CD1c-positive myeloid dendritic cell (primary cell): Measurements from ENCODE around the gene HLA-E.
"Not testable (repeated sequence)": the region's sequence is repeated elsewhere in the genome, so short reads cannot be mapped to it uniquely, and the experiment has no call there.

Experiments
- DNase-seq: peaks from one replicate; pipeline ENCODE4 v3.0.0-alpha.2; 2016; ENCODE audit errors: extremely low spot score

HLA-E gene

DNA sequence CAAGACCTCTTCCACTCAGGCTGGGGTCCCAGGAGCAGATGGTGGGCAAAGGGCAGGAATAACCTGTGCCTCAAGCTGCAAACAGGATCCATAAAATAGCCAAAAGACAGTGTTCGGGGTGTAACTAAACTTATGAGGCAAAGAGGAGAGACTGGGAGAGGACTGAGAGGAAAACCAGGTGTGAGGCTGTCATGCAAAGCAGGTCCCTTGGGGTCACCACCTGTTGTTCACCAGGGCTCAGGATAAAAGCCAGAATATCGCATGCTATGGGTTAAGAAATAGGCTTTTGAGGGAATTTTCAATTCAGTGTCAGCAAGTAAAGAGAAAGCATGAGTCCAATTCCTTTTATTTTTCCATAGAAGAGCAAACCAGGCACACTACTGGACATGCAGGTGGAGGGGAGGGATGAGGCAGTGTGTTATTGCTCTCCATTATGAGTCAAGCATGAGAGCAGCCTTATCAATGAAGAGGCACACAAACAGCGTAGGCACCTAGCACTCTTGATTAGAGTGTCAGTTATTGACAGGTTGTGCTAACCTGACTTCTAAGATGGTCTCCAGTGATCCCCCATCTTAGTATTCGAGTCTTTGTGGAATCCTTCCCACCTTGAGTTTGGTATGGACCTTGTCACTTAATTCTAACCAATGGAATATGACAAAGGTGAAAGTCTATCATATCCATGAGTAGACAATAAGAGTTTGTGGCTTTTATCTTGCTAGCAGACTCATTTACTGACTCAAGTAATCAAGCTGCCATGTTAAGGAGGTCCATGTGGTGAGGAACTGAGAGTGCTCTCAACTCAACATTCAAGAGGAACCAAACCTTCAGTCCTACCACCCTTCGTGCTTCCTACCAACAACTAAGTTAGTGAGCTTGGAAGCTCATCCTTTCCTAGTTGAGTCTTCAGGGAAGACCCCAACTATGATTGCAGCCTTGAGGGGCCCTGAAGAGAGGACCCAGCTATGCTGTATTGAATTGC, 18.8 kb downstream of the HLA-E start:
- DNase-seq = peak; percentile 80

- DNase-seq = peak; percentile 84
These were observed 19.8 kb downstream of the HLA-E start for GRCh38 chr6:30508890-30509736.

GRCh38 chr6:30510419-30511168, 21.3 kb downstream of the HLA-E start:
- no peak for DNase-seq

DNA sequence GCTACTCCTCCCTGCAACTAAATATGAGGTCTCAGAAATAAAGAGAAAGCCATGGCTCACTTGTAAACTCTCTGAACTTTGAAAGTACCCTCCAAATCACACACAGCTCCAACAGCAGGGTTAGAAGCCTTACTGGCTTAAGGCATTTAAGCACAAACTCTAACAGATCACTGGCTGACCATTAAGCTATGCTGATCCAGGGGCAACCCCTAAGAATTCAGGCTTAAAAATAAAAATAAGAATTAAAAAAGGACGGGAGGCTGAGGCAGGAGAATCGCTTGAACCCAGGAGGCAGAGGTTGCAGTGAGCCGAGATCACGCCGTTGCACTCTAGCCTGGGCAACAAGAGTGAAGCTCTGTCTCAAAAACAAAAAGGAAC, 21.8 kb downstream of the HLA-E start:
- DNase-seq = no peak

DNA sequence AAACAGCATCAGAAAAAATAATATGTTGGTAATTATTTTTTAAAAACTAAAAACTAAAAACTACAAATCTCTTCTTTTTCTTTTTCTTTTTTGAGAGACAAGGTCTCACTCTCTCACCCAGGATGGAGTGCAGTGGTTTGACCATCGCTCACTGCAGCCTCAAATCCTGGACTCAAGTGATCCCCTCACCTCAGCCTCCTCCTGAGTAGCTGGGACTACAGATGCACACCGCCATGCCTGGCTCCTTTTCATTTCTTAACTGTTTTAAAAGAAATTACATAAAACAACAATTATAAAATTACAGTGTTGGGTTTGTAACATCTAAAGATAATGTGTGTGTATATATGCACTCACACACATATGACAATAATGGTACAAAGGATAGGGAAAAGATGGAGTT, 24.1 kb downstream of the HLA-E start:
- DNase-seq = no peak

GRCh38 chr6:30515106-30515505, 25.8 kb downstream of the HLA-E start:
- no peak for DNase-seq

- peak; percentile 97 for DNase-seq
These were observed 26.8 kb downstream of the HLA-E start for GRCh38 chr6:30515944-30516753.

- DNase-seq = not testable (repeated sequence)
These were observed 27.4 kb downstream of the HLA-E start for GRCh38 chr6:30516754-30517076.

DNA sequence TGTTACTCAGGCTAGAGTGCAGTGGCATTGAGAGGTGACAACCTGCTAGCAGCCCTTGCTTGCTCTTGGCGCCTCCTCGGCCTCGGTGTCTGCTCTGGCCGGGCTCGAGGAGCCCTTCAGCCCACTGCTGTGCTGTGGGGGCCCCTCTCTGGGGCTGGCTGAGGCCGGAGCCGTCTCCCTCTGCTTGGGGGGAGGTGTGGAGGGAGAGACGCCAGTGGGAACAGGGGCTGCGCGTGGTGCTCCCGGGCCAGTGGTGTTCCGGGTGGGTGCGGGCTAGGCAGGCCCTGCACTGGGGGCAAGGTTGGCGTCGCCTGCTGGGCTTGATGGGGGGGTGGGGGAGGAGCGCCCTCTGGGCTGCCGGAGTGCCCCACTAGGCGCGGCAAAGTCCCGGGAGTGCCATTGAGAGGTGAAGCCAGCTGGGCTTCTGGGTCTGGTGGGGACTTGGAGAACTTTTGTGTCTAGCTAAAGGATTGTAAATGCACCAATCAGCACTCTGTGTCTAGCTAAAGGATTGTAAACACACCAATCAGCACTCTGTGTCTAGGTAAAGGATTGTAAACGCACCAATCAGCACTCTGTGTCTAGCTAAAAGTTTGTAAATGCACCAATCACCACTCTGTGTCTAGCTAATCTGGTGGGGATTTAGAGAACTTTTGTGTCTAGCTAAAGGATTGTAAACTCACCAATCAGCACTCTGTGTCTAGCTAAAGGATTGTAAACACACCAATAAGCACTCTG, 28.6 kb downstream of the HLA-E start:
- not testable (repeated sequence) for DNase-seq

DNA sequence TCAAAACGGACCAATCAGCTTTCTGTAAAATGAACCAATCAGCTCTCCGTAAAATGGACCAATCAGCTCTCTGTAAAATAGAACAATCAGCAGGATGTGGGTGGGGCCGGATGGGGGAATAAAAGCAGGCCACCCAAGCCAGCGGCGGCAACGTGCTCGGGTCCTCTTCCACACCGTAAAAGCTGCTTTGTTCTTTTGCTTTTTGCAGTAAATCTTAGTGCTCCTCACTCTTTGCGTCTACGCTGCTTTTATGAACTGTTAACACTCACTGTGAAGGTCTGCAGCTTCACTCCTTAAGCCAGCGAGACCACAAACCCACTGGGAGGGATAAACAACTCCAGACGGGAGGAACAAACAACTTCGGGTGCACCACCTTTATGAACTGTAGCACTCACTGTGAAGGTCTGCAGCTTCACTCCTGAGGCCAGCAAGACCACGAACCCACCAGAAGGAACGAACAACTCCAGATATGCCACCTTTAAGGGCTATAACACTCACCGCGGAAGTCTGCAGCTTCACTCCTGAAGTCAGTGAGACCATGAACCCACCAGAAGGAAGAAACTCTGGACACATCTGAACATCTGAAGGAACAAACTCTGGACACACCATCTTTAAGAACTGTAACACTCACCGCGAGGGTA, 29.3 kb downstream of the HLA-E start:
- DNase-seq = not testable (repeated sequence)

- no peak for DNase-seq
These were observed 31.2 kb downstream of the HLA-E start for GRCh38 chr6:30520522-30520921.

- not testable (repeated sequence) for DNase-seq
These were observed 31.8 kb downstream of the HLA-E start for GRCh38 chr6:30521082-30521481.

- DNase-seq = not testable (repeated sequence)
These were observed 32.6 kb downstream of the HLA-E start for GRCh38 chr6:30521952-30522351.

GRCh38 chr6:30526444-30526843, 37.1 kb downstream of the HLA-E start:
- not testable (repeated sequence) for DNase-seq

- peak; percentile 69 for DNase-seq
These were observed 40.1 kb downstream of the HLA-E start for GRCh38 chr6:30529349-30529875.

GRCh38 chr6:30530014-30530413, 40.7 kb downstream of the HLA-E start:
- peak; percentile 62 for DNase-seq

- no peak for DNase-seq
These were observed 44.4 kb downstream of the HLA-E start for GRCh38 chr6:30533460-30534294.

DNA sequence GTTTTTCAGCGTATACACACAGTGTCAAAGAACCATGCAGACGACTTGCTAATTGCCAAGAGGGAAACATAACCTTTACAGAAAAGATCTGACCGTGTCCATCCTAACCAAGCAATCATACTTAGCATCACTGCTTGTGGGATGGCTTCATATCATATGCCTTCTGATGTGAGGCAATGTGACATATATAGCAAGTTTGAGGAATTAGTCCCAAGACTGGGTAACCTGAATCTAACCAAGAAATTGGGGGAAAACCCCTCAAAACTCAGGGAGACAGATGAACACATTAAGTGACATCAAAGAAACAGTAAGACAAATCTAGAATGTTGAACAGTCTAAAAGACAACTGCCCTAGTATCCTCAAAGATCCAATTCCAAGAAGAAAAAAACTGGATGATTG, 48.6 kb downstream of the HLA-E start:
- no peak for DNase-seq
